ENCODE data around the gene RASSF5. TPM values are rescaled to one million over a fixed set of nuclear protein-coding genes. Genes with fewer than 3 reads are reported as not detected.
"Not testable (repeated sequence)": the region's sequence is repeated elsewhere in the genome, so short reads cannot be mapped to it uniquely, and the experiment has no call there.

Gene RASSF5
- total and polyA plus RNA-seq, 8 donors = 6.7 to 22.3 (median 12.5) TPM

- 2 to 3% methylated on average over 48 of the region's 48 CpGs for WGBS, 2 donors
- TF ChIP-seq, protein P1, sequence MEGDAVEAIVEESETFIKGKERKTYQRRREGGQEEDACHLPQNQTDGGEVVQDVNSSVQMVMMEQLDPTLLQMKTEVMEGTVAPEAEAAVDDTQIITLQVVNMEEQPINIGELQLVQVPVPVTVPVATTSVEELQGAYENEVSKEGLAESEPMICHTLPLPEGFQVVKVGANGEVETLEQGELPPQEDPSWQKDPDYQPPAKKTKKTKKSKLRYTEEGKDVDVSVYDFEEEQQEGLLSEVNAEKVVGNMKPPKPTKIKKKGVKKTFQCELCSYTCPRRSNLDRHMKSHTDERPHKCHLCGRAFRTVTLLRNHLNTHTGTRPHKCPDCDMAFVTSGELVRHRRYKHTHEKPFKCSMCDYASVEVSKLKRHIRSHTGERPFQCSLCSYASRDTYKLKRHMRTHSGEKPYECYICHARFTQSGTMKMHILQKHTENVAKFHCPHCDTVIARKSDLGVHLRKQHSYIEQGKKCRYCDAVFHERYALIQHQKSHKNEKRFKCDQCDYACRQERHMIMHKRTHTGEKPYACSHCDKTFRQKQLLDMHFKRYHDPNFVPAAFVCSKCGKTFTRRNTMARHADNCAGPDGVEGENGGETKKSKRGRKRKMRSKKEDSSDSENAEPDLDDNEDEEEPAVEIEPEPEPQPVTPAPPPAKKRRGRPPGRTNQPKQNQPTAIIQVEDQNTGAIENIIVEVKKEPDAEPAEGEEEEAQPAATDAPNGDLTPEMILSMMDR (IDR thresholded peaks at IDR 0.05) = peak; percentile 98 to 99 (median 99)
- Histone ChIP-seq H3K4me1 (peaks cover 0 to 8% (median 7%) of the 10 kb centered on the region in 3 donors), H3K9me3 (no peaks in the 10 kb centered on the region), H3K36me3 (peaks cover 0 to 5% (median 0%) of the 10 kb centered on the region in 3 donors), H3K27me3 (no peaks in the 10 kb centered on the region), H3K4me3 (peak within 1 kb of the TSS; percentile 37 to 63 (median 56)), H3K27ac (peak within 1 kb of the TSS; percentile 63 to 87 (median 77))
- FAIRE-seq (no peak), DNase-seq (peak; percentile 91 to 99 (median 98)), ATAC-seq (peak; percentile 98 to 100 (median 99))
- intact Hi-C loops (cut with DNase I) = no loop called here
Observed at GRCh38 chr1:206612129-206612876, 105.0 kb downstream of the RASSF5 start, which contains the start of gene EIF2D. TSS of gene EIF2D (minus strand) at chr1:206612465. CDS start at chr1:206612342, 123 bp downstream.

- H3K27ac ChIP-seq; H3K36me3 ChIP-seq; intact Hi-C loops (cut with DNase I); FAIRE-seq; H3K4me3 ChIP-seq; H3K4me1 ChIP-seq; H3K9me3 ChIP-seq; DNase-seq; H3K27me3 ChIP-seq; ATAC-seq: not testable (repeated sequence)
- 85 to 95% methylated on average over 2 of the region's 2 CpGs for WGBS, 2 donors
Observed at GRCh38 chr1:206626396-206626795, 119.1 kb downstream of the RASSF5 start.

DNA sequence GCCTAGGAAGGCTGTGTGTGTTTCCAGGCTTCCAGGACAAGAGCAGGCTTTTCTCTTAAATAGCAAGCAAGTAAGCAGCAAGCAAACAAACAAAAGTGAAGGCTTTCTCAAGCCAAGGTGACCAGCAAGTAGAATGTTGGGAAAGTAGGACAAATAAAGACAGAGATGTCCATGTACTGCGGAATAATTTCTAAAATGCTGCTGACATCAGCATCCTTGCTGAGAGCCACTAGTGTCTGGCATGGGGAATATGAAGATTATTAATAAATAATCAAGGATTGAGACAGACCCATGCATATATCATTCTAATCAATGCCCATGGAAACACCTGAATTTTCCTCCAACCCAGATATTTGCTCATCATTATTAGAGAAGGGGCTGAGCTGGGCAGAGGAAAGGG, 121.6 kb downstream of the RASSF5 start:
- H3K4me1 ChIP-seq = peaks cover 0 to 9% (median 4%) of the 10 kb centered on the region in 3 donors
- TF ChIP-seq, protein P1 (IDR thresholded peaks at IDR 0.05) = no peak
- H3K36me3 ChIP-seq = no peaks in the 10 kb centered on the region
- no peak overlapping the region for H3K27ac ChIP-seq
- FAIRE-seq = no peak
- H3K9me3 ChIP-seq = no peaks in the 10 kb centered on the region
- no peak for DNase-seq
- H3K4me3 ChIP-seq = no peak overlapping the region
- H3K27me3 ChIP-seq = no peaks in the 10 kb centered on the region
- intact Hi-C loops (cut with DNase I) = no loop called here
- 0 to 76% methylated on average over 1 of the region's 1 CpG for WGBS, 2 donors
- no peak for ATAC-seq

DNA sequence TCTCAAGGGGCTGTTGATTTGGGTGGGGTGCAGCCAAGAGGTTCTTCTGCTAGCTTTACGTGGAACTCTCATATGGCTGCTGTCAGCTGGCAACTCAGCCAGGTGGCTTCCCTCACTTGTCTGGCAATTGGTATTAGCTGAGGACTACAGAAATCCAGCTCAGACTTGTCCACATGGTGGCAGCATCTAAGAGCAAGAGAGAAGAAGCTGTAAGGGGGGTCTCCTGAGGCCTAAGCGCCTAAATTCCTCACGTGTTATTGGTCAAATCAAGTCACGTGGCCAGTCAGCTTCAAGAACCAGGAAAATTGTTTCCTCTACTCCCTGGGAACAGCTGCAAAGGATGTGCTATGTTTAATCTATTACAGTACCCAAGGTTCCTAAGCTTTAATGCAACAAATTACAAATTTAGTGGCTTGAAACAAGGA, 123.8 kb downstream of the RASSF5 start:
- DNase-seq = peak in 4 of 6 donors; percentile 31 to 59 (median 54)
- ATAC-seq = peak in 3 of 4 donors; percentile 17 to 22 (median 18)
- TF ChIP-seq, protein P1 (IDR thresholded peaks at IDR 0.05) = peak in 1 of 4 donors; percentile 21
- Histone ChIP-seq H3K27me3 (no peaks in the 10 kb centered on the region), H3K36me3 (no peaks in the 10 kb centered on the region), H3K4me1 (peaks cover 8 to 20% (median 9%) of the 10 kb centered on the region in 3 donors), H3K9me3 (no peaks in the 10 kb centered on the region), H3K27ac (no peak overlapping the region), H3K4me3 (no peak overlapping the region)
- FAIRE-seq = no peak
- intact Hi-C loops (cut with DNase I) = loop anchor here in 1 of 3 donors (5.0 kb wide), 1 partner anchor 36 kb away; no protein-coding TSS in a partner anchor
- 25 to 29% methylated on average over 4 of the region's 4 CpGs for WGBS, 2 donors

- H3K4me1 ChIP-seq = peaks cover 8 to 20% (median 9%) of the 10 kb centered on the region in 3 donors
- no peaks in the 10 kb centered on the region for H3K27me3 ChIP-seq
- WGBS, 2 donors = 39 to 48% methylated on average over 9 of the region's 9 CpGs
- H3K27ac ChIP-seq = peak overlapping the region in 1 of 4 donors; percentile 46
- TF ChIP-seq, protein P1 (IDR thresholded peaks at IDR 0.05) = no peak
- ATAC-seq (peak in 1 of 4 donors; percentile 1), FAIRE-seq (no peak), DNase-seq (no peak)
- intact Hi-C loops (cut with DNase I) = loop anchor here in 1 of 3 donors (5.0 kb wide), 1 partner anchor 34 kb away; no protein-coding TSS in a partner anchor
- H3K36me3 ChIP-seq = no peaks in the 10 kb centered on the region
- no peaks in the 10 kb centered on the region for H3K9me3 ChIP-seq
- no peak overlapping the region for H3K4me3 ChIP-seq
Observed at GRCh38 chr1:206633708-206634121, 126.4 kb downstream of the RASSF5 start.
